EH (cell line): ENCODE results near the gene PRKN.

Experiments used
- DNase-seq: peaks from one replicate; pipeline ENCODE4 v3.0.0-alpha.2; 2015; ENCODE audit warnings: low read depth

The PRKN gene

DNA sequence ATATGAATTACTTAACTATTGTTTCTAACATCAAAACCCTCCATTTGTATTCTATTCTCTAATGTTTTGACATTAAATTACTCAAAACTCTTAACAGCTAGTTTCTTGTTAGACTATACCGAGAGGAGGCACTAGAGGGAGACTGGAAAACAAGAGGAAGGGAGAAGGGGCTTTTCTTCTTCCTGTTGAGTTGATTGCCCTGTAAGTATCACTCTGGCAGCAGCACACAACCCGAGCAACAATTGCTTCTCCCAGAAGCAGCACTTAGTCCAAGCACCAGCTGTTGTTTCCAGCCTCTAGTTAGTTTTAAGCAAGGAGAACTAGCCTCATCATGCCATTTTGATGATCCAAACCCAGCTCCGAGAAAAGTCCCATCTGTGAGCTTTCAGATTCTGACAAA is 603.8 kb downstream of the PRKN start:
- no peak for DNase-seq

DNA sequence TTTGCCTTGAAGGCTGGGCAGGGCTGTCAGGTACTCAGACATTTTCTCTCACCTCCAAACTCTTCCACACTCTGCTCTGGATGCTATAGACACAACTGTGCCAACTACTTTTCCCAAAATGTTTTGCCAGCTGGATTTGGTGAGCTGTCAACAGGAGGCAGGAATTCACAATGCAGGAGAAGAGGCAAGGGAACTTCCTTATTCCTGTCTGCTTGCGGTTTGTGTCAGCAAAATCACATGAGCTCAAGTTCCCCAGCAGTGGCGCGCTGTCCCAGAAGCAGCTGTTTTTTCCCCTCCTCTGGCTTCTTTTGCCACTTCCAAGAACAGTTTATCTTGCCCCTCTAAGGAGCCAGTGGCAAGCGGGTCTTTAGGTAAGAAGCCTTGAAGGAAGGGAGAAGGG is 608.2 kb downstream of the PRKN start:
- DNase-seq: no peak

GRCh38 chr6:162118706-162119105 is 608.9 kb downstream of the PRKN start:
- no peak for DNase-seq

DNA sequence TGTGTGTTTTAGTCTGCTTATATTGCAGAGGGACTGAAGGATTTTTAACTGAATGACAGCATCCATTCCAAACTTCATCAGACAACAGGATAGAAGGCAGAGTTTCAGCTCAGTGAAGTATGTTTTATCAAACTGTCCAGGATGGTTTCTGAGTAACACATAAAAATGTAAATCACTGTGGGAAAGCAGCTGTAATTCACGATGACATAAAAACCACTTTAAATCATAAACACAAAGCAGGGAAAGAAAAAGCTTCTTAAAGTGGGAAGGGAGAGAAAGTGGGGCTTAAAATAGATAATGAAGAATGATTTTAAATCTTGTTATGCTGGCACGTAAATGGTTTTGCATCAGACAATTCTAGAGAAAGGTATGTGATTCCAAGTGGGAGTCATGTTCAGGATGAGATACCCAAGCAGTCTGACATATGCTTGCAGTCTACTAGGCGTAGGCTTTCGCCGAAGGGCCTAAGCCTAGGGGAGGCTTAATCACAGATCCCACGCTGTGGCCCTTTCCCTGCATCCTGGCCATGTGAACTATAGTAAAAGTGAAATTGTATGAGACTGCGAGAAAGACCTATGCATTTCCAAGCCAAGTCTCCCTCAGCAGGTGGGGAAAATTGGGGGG is 610.6 kb downstream of the PRKN start:
- no peak for DNase-seq

- no peak for DNase-seq
Observed at GRCh38 chr6:162109480-162110050, 618.0 kb downstream of the PRKN start.

DNA sequence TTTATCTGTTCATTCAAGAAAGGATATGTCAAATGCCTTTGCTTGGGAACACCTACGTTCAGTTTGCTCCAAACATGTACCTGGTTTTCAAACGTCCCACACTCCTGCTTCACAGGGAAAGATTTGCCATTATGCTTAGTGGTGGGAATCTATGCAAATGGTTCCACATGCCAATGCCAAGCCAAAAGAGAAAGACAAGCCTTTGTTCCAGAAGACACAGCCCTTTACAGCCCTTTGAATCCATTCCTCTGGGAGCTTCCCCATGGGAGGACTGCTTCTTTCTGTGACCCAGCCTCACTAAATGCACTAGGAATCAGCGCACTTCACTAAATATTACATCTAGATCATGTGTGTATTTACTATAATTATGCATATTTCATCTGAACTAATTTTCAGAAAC is 619.5 kb downstream of the PRKN start:
- no peak for DNase-seq

GRCh38 chr6:162100096-162100495 is 627.5 kb downstream of the PRKN start:
- DNase-seq: no peak

- DNase-seq: no peak
Observed at GRCh38 chr6:162099685-162100084, 627.9 kb downstream of the PRKN start.

DNA sequence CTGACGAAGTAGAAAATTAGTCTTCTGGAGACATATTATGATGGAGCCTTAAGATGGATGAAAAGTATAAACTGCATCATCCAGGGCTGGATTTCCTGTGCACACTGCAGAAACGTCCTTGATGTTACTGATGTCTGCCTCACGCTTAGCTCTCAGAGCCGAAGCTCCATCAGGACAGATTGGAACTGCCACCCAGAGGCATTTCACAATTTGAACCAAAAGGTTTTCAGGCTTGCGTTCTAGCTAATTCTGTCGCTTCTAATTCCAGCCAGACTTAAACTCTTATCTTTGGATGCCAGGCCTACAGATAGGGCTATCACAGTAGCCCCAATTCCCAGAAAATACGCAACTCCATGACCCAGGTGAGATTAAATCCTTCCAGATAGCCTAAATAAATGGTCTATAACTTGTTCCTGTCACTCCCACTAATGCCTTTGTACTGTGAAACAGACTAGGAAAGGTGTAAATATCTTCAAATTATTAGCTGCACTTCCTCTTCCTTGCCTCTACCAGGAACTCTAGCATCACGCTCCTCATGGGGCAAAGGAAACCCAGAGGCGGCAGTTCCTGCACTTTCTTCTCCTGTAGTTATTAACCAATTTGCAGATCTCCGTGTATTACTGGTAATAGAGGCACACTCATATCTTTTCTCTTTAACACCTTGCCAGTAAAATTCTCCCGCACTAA is 634.6 kb downstream of the PRKN start:
- no peak for DNase-seq

GRCh38 chr6:162090734-162091133 is 636.8 kb downstream of the PRKN start:
- DNase-seq: no peak

DNA sequence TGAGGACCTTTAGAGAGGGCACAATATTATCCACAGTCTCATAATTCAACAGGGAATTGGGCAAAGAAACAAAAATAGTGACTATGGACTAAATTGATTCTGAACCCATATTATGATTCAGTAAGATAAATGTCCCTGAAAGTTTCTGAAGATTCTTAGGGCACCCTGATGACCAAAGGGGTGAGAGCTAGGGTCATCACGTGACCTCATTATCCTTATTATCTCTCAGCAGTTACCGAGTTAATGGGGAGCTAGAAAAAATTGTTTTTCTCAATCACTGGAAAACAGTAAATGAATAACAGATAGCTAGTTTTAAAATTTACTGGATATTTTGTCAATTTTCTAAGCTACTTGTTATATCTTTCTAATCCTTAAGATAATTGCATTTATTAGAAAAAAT is 639.5 kb downstream of the PRKN start:
- no peak for DNase-seq

- DNase-seq: no peak
Observed at GRCh38 chr6:162085561-162085960, 642.0 kb downstream of the PRKN start.

GRCh38 chr6:162082520-162082919 is 645.0 kb downstream of the PRKN start:
- DNase-seq: no peak

DNA sequence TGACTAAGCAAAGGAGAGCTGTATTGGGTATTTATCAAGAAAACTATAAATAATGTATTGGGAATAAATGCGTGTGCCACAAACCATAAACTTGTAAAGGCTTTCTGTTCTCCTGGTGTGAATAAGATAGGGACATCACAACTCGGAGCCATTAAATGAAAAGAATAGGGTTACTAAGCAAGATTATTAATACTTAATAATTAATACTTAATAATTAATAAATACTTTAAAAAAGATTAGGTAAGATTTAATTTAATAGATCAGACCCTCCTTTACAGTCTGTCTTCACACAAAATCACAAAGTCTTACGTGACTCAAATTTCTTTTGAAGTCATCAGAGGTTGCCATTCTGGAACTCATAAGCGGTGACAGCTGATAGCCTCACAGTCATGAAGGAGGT is 648.9 kb downstream of the PRKN start:
- no peak for DNase-seq

DNA sequence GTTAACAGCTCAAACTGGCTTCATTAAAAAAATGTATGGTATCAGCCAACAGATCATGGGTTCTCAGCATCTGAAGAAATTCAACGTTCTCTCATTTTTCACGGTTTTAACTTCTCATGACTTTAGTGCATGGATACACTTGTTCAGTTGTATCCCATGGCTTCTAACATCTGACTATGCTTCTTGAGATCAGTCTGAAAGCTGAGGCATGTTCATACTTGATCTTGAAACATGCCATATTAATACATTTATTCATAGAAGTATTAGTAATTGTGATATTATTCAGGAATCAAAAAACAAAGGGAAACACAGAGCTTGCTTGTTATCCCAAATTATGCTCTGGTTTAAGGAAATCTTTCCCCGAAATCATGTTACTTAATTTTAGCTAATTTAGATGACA is 649.4 kb downstream of the PRKN start:
- DNase-seq: no peak

DNA sequence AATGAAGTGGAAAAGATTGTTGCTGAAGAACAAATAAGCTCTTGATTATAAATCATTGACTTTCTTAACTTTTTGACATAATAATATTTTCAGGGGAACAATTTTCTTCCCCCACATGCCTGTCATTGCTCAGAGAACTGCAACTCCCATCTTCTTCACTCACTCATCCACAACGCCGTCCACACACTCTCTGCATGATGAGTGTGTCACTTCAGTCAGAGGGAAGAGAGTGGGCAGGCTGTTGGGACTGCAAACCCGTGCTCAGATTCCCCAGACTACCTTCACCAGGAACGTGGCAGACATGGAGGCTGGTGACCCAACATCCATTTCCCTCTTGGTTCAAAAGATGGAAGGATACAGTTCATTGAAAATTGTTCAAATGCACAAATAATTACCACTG is 650.8 kb downstream of the PRKN start:
- no peak for DNase-seq

DNA sequence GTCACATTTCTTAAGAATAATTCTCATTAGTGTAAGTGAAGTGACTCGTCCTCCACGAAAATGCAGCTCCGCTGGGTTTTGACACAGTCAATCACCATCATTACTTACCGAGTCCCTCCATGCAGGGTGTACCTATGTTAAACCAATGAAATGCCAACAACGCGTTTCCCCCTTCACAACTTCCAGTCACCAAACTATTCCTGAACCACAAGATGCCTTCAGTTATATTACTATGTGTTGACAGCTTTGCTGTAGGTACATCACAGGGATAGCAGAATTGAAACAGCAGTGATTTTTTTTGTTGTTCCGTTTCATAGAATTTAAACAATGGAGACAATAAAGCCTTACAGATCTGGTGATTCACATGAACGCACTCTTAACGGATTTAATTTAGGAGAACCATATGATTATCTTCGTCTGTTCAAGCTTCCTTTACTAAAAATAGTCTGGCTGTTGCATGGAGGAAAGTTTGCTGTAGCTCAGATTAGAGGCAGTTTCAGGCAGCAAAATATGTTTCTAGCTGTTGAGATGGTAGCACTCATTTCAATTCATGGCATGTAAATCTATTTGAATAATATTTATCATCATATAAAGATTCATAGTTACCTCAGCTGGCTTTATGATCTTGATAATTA is 652.8 kb downstream of the PRKN start:
- no peak for DNase-seq

DNA sequence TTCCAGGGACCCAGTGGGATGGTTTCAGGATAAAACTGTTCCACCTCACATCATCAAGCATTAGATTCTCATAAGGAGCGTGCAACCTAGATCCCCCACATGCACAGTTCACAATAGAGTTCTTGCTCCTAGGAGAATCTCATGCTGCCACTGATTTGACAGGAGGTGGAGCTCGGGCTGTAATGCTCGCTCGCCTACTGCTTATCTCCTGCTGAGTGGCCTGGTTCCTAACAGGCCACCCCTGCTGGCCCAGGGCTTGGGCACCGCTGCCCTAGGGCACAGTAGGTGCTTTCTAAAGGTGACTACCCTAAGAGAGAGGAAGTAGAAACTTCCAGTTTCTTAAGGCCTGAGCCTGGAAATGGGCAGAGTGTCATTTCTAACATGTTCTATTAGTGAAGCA is 656.9 kb downstream of the PRKN start:
- no peak for DNase-seq

GRCh38 chr6:162069995-162070394 is 657.6 kb downstream of the PRKN start:
- DNase-seq: no peak

DNA sequence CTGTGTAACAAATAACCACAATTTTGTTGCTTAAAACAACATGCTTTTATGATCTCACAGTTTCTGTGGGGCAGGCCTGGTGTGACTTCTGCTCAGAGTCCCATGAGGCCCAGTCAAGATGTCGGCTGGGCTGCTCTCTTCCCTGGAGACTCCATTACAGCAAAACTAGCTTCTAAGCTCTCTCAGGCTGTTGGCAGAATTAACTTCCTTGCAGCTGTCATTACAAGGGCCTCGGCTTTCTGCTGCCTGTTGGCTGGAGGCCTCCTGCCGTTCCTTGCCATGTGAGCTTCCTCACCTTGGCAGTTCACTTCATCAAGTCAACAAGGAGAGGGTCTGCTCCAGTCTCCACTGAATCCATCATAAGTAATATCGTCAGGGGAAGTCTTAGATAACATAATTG is 659.2 kb downstream of the PRKN start:
- no peak for DNase-seq

- DNase-seq: no peak
Observed at GRCh38 chr6:162063666-162064065, 663.9 kb downstream of the PRKN start.

DNA sequence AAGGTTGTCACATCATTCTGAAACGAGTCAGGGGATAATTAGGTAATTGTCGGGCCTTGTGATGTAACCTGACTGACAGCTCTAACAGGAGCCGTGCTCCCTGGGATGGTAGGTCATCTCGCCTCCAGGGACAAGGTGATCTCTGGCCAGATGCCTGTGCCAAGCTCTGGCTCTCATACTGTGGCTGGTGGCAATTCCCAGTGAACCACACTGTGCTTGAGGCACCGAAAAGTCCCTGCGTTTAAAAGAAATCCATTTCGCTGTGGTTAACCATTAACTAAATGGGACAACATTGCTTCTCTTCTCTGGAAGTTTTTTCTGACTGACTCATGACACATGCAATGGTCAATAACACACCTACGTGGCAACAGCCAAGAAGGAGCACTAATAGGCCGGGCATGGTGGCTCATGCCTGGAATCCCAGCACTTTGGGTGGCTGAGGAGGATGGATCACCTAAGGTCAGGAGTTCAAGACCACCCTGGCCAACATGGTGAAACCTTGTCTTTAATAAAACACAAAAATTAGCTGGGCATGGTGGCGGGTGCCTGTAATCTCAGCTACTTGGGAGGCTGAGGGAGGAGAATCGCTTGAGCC is 669.2 kb downstream of the PRKN start:
- no peak for DNase-seq

- no peak for DNase-seq
Observed at GRCh38 chr6:162056745-162057144, 670.8 kb downstream of the PRKN start.
